CD4-positive, alpha-beta T cell treated with Interleukin-2 at 100 ng/mL for 4 hours (primary cell): ENCODE measurements around the gene COL18A1.

Experiments used
- DNase-seq: peaks from one replicate; pipeline ENCODE4 v3.0.0-alpha.2; 2020; ENCODE audit warnings: low spot score

Gene COL18A1

GRCh38 chr21:45455674-45456583, 51.0 kb downstream of the COL18A1 start:
- DNase-seq = no peak

- no peak for DNase-seq
Observed at GRCh38 chr21:45456584-45457160, 51.7 kb downstream of the COL18A1 start.

GRCh38 chr21:45457161-45457831, 52.3 kb downstream of the COL18A1 start:
- DNase-seq = no peak

GRCh38 chr21:45457832-45458172, 52.8 kb downstream of the COL18A1 start:
- DNase-seq = no peak

GRCh38 chr21:45458281-45459170, 53.6 kb downstream of the COL18A1 start:
- DNase-seq = no peak

- DNase-seq = no peak
Observed at GRCh38 chr21:45459171-45460010, 54.4 kb downstream of the COL18A1 start.

- no peak for DNase-seq
Observed at GRCh38 chr21:45460011-45460565, 55.1 kb downstream of the COL18A1 start.

GRCh38 chr21:45460611-45461368, 55.8 kb downstream of the COL18A1 start:
- DNase-seq = no peak

- DNase-seq = no peak
Observed at GRCh38 chr21:45461369-45461750, 56.4 kb downstream of the COL18A1 start.

GRCh38 chr21:45461806-45462341, 56.9 kb downstream of the COL18A1 start:
- no peak for DNase-seq

- DNase-seq = no peak
Observed at GRCh38 chr21:45463871-45464270, 58.9 kb downstream of the COL18A1 start.

GRCh38 chr21:45464309-45464708, 59.3 kb downstream of the COL18A1 start:
- no peak for DNase-seq

GRCh38 chr21:45465105-45465504, 60.1 kb downstream of the COL18A1 start:
- DNase-seq = no peak

- no peak for DNase-seq
Observed at GRCh38 chr21:45465611-45466329, 60.8 kb downstream of the COL18A1 start.

- DNase-seq = no peak
Observed at GRCh38 chr21:45466330-45467220, 61.6 kb downstream of the COL18A1 start.

- no peak for DNase-seq
Observed at GRCh38 chr21:45467221-45467779, 62.3 kb downstream of the COL18A1 start.

- DNase-seq = no peak
Observed at GRCh38 chr21:45468051-45468970, 63.3 kb downstream of the COL18A1 start.
